ENCODE results near the gene TMEM92.

GRCh38 chr17:50285941-50286340, 11.7 kb downstream of the TMEM92 start:
- TF ChIP-seq, protein P1, sequence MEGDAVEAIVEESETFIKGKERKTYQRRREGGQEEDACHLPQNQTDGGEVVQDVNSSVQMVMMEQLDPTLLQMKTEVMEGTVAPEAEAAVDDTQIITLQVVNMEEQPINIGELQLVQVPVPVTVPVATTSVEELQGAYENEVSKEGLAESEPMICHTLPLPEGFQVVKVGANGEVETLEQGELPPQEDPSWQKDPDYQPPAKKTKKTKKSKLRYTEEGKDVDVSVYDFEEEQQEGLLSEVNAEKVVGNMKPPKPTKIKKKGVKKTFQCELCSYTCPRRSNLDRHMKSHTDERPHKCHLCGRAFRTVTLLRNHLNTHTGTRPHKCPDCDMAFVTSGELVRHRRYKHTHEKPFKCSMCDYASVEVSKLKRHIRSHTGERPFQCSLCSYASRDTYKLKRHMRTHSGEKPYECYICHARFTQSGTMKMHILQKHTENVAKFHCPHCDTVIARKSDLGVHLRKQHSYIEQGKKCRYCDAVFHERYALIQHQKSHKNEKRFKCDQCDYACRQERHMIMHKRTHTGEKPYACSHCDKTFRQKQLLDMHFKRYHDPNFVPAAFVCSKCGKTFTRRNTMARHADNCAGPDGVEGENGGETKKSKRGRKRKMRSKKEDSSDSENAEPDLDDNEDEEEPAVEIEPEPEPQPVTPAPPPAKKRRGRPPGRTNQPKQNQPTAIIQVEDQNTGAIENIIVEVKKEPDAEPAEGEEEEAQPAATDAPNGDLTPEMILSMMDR (IDR thresholded peaks at IDR 0.05) = no peak
- TF ChIP-seq POLR2A (IDR thresholded peaks at IDR 0.05) = no peak
